Chondrocyte (in vitro differentiated cells): ENCODE results near the gene JAKMIP3. TPM values are rescaled to one million over a fixed set of nuclear protein-coding genes. Genes with fewer than 3 reads are reported as not detected.
"Not testable (repeated sequence)": the region's sequence is repeated elsewhere in the genome, so short reads cannot be mapped to it uniquely, and the experiment has no call there.

Experiments used
- DNase-seq: peaks from one replicate; pipeline ENCODE4 v3.0.0; 2021; ENCODE audit warnings: mixed read lengths, low spot score
- H3K27ac Mint-ChIP-seq: one replicate; pipeline ENCODE4 v1.8.0; 2021; ENCODE audit warnings: mild to moderate bottlenecking, moderate library complexity, mixed read lengths; ENCODE audit not compliant: unreplicated experiment
- H3K27me3 Mint-ChIP-seq: 2 replicates; pipeline ENCODE4 v1.8.0; 2021; ENCODE audit warnings: low read depth, mixed read lengths
- H3K36me3 Mint-ChIP-seq: 2 replicates; pipeline ENCODE4 v1.8.0; 2021; ENCODE audit warnings: low read depth, mixed read lengths
- H3K4me1 Mint-ChIP-seq: 2 replicates; pipeline ENCODE4 v1.8.0; 2021; ENCODE audit warnings: low read depth, mild to moderate bottlenecking, mixed read lengths
- H3K4me3 Mint-ChIP-seq: one replicate; pipeline ENCODE4 v1.8.0; 2021; ENCODE audit warnings: mild to moderate bottlenecking, moderate library complexity, mixed read lengths; ENCODE audit not compliant: unreplicated experiment
- H3K9me3 Mint-ChIP-seq: 2 replicates; pipeline ENCODE4 v1.8.0; 2021; ENCODE audit warnings: low read depth, mixed read lengths
- CTCF ChIP-seq: fragments of 200-600 bp; sonication (generic); IDR thresholded peaks from 2 replicates; pipeline ENCODE4 v1.5.0; 2021; ENCODE audit warnings: antibody characterized with exemption, mild to moderate bottlenecking, moderate library complexity
- total RNA-seq: library from RNA; stranded (reverse); gene quantifications from 3 replicates; pipeline ENCODE4 v1.2.1, GENCODE V29; 2021

JAKMIP3 gene
- total RNA-seq, 1 donor from 2014 or later, result 0.67 TPM

GRCh38 chr10:132076578-132077081 lies 10.9 kb downstream of the JAKMIP3 start:
- no peak for DNase-seq
- Mint-ChIP-seq H3K27ac (no peak overlapping the region), H3K4me1 (no peaks in the 10 kb centered on the region), H3K36me3 (peaks cover 3% of the 10 kb centered on the region), H3K27me3 (peaks cover 6% of the 10 kb centered on the region), H3K9me3 (peaks cover 13% of the 10 kb centered on the region), H3K4me3 (no peak overlapping the region)
- no peak for TF ChIP-seq CTCF

DNA sequence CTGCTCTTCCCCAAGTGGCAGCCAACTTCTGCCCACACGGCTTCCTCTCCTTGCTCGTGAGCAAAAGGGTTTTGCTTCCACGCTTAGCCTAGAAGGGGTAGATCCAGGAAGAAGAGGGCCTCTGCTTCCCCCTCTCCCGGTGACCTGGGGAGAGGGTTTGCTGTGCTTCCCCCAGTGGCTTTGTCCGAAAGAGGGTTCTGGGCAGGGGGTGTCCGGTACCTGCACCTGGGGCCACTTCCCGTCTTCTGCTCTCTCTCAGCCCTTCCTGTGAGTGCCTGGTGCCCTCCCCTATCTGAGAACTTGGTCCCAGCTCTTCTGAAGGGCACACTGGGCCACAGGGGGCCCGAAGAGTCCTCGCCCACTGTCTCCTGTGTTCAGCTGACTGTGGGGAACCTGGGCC lies 11.3 kb downstream of the JAKMIP3 start:
- Mint-ChIP-seq H3K27me3 (peaks cover 4% of the 10 kb centered on the region), H3K4me3 (no peak overlapping the region), H3K36me3 (peaks cover 3% of the 10 kb centered on the region), H3K4me1 (no peaks in the 10 kb centered on the region), H3K9me3 (peaks cover 13% of the 10 kb centered on the region), H3K27ac (no peak overlapping the region)
- TF ChIP-seq CTCF, result no peak
- DNase-seq, result no peak

- Mint-ChIP-seq H3K27me3 (peaks cover 13% of the 10 kb centered on the region), H3K9me3 (peaks cover 12% of the 10 kb centered on the region), H3K36me3 (peaks cover 3% of the 10 kb centered on the region), H3K4me1 (no peaks in the 10 kb centered on the region), H3K27ac (no peak overlapping the region), H3K4me3 (no peak overlapping the region)
- TF ChIP-seq CTCF, result no peak
- DNase-seq, result no peak
These were observed 13.1 kb downstream of the JAKMIP3 start for GRCh38 chr10:132078746-132079345.

DNA sequence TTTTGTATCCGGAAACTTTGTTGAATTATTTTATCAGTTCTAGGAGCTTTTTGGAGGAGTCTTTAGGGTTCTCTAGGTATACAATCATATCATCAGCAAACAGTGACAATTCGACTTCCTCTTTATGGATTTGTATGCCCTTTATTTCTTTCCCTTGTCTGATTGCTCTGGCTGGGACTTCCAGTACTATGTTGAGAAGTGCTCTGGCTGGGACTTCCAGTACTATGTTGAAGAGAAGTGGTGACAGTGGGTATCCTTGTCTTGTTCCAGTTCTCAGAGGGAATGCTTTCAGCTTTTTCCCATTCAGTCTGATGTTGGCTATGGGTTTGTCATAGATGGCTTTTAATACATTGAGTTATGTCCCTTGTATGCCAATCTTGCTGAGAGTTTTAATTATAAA lies 18.6 kb downstream of the JAKMIP3 start:
- peaks cover 30% of the 10 kb centered on the region for H3K9me3 Mint-ChIP-seq
- not testable (repeated sequence) for H3K4me3 Mint-ChIP-seq, H3K27ac Mint-ChIP-seq, DNase-seq, H3K4me1 Mint-ChIP-seq, H3K36me3 Mint-ChIP-seq
- H3K27me3 Mint-ChIP-seq, result peaks cover 21% of the 10 kb centered on the region

GRCh38 chr10:132093236-132093635 lies 27.5 kb downstream of the JAKMIP3 start:
- Mint-ChIP-seq H3K9me3 (peaks cover 14% of the 10 kb centered on the region), H3K27me3 (peaks cover 34% of the 10 kb centered on the region)
- not testable (repeated sequence) for H3K4me1 Mint-ChIP-seq, H3K36me3 Mint-ChIP-seq, H3K27ac Mint-ChIP-seq, H3K4me3 Mint-ChIP-seq
- DNase-seq, result peak; percentile 64

GRCh38 chr10:132094581-132095234 lies 29.0 kb downstream of the JAKMIP3 start:
- no peaks in the 10 kb centered on the region for H3K36me3 Mint-ChIP-seq
- H3K4me3 Mint-ChIP-seq, result no peak overlapping the region
- no peak overlapping the region for H3K27ac Mint-ChIP-seq
- H3K9me3 Mint-ChIP-seq, result peaks cover 14% of the 10 kb centered on the region
- DNase-seq, result no peak
- H3K4me1 Mint-ChIP-seq, result peaks cover 6% of the 10 kb centered on the region
- peaks cover 34% of the 10 kb centered on the region for H3K27me3 Mint-ChIP-seq
- no peak for TF ChIP-seq CTCF
